Measurements from ENCODE around the gene ARHGEF9.

DNA sequence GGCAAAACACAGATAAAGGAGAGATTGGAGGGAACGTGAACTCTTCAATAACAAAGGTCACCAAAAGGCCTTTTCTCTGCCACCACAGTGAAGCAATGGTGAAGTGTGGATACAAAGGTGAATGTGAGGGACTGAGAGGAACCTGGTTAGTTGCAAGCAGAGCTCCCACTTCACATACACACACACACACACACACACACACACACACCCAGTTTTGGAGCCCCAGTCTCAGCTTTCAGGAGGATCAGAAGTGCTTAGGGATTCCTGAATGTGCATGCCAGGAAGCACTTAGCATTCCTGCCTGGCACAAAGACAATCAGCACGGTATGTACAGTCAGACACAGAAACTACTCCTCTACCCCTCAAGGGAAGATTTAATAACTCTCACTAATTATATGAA, 71.5 kb downstream of the ARHGEF9 start:
- TF ChIP-seq, protein P1, sequence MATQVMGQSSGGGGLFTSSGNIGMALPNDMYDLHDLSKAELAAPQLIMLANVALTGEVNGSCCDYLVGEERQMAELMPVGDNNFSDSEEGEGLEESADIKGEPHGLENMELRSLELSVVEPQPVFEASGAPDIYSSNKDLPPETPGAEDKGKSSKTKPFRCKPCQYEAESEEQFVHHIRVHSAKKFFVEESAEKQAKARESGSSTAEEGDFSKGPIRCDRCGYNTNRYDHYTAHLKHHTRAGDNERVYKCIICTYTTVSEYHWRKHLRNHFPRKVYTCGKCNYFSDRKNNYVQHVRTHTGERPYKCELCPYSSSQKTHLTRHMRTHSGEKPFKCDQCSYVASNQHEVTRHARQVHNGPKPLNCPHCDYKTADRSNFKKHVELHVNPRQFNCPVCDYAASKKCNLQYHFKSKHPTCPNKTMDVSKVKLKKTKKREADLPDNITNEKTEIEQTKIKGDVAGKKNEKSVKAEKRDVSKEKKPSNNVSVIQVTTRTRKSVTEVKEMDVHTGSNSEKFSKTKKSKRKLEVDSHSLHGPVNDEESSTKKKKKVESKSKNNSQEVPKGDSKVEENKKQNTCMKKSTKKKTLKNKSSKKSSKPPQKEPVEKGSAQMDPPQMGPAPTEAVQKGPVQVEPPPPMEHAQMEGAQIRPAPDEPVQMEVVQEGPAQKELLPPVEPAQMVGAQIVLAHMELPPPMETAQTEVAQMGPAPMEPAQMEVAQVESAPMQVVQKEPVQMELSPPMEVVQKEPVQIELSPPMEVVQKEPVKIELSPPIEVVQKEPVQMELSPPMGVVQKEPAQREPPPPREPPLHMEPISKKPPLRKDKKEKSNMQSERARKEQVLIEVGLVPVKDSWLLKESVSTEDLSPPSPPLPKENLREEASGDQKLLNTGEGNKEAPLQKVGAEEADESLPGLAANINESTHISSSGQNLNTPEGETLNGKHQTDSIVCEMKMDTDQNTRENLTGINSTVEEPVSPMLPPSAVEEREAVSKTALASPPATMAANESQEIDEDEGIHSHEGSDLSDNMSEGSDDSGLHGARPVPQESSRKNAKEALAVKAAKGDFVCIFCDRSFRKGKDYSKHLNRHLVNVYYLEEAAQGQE (IDR thresholded peaks at IDR 0.05; ENCODE audit: insufficient read depth in 1 of 2, low read depth in 2 of 2, low read length in 1 of 2), result no peak
- TF ChIP-seq, protein P2, sequence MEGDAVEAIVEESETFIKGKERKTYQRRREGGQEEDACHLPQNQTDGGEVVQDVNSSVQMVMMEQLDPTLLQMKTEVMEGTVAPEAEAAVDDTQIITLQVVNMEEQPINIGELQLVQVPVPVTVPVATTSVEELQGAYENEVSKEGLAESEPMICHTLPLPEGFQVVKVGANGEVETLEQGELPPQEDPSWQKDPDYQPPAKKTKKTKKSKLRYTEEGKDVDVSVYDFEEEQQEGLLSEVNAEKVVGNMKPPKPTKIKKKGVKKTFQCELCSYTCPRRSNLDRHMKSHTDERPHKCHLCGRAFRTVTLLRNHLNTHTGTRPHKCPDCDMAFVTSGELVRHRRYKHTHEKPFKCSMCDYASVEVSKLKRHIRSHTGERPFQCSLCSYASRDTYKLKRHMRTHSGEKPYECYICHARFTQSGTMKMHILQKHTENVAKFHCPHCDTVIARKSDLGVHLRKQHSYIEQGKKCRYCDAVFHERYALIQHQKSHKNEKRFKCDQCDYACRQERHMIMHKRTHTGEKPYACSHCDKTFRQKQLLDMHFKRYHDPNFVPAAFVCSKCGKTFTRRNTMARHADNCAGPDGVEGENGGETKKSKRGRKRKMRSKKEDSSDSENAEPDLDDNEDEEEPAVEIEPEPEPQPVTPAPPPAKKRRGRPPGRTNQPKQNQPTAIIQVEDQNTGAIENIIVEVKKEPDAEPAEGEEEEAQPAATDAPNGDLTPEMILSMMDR (IDR thresholded peaks at IDR 0.05), result no peak
- no peak for TF ChIP-seq TCF7L2 (IDR thresholded peaks at IDR 0.05; ENCODE audit: low read depth, low read length)
